WI38 (cell line): ENCODE measurements around the gene RIN3.

Source experiments
- H3K4me3 ChIP-seq: 2 replicates; pipeline ENCODE4 v1.5.1; 2011; ENCODE audit warnings: low read depth, mild to moderate bottlenecking, control low read depth, low read length
- TF ChIP-seq, protein P1 (sequence below): IDR thresholded peaks from 2 replicates; pipeline ENCODE4 v1.5.1; 2012; ENCODE audit warnings: low read depth, mild to moderate bottlenecking, control low read depth, low read length

The RIN3 gene

DNA sequence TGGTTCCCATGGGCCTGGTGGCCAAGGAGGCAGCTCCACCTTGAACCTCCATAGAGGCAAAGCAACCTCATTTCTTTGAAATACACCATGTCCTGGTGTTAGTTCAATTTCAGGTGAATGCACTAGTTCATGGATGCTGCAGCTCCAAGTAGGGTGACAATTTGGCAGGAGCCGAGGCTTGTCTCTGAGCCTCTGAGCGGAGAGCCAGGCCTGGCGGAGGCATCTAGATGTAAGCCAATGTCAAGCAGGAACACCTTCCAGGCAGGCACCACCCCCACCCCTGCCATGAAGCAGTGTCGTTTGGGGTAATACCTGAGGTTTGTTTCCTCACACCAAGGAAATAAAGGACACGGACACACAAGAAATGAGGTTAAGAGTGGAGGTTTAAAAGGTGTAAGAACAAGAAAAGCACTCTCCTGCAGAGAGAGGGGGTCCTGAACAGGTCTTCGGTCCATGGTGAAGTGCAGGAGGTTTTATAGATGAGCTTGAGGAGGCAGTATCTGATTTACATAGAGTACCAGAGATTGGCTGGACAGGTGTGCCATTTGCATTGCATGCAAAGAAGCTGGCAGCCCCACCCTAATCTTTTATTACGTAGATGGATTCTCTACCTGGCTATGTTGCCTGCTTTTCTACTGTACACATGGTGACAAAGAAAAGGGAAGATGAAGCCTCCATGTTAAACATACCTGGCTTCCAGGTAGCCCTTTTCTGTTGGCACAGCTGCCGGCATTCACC is 60.3 kb downstream of the RIN3 start:
- TF ChIP-seq, protein P1, sequence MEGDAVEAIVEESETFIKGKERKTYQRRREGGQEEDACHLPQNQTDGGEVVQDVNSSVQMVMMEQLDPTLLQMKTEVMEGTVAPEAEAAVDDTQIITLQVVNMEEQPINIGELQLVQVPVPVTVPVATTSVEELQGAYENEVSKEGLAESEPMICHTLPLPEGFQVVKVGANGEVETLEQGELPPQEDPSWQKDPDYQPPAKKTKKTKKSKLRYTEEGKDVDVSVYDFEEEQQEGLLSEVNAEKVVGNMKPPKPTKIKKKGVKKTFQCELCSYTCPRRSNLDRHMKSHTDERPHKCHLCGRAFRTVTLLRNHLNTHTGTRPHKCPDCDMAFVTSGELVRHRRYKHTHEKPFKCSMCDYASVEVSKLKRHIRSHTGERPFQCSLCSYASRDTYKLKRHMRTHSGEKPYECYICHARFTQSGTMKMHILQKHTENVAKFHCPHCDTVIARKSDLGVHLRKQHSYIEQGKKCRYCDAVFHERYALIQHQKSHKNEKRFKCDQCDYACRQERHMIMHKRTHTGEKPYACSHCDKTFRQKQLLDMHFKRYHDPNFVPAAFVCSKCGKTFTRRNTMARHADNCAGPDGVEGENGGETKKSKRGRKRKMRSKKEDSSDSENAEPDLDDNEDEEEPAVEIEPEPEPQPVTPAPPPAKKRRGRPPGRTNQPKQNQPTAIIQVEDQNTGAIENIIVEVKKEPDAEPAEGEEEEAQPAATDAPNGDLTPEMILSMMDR, result no peak

DNA sequence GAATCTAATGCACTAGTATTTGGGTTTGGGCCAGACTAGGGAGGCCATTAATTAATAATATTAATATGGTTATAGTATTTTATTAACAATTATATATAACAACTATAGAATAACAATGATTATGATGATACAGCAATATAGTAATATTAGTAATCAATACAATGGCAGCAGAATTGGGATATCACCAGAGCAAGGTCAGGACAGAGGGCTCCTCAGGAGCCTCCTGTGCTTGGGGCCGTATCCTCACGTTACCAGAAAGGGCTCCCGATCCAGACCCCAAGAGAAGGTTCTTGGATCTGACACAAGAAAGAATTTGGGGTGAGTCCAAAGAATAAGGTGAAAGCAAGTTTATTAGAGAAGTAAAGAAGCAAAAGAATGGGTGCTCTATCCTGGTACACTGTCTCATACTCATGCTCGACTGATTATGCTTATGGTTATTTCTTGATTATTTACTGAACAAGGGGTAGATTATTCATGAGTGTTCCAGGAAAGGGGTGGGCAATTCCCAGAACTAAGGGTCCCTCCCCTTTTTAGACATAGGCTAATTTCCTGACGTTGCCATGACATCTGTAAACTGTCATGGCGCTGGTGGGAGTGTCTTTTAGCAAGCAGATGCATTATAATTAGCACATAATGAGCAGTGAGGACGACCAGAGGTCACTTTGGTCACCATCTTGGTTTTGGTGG is 61.6 kb downstream of the RIN3 start:
- TF ChIP-seq, protein P1, result no peak
- H3K4me3 ChIP-seq, result no peak overlapping the region

More for the DNA sequence above, 60.3 kb downstream of the RIN3 start:
- H3K4me3 ChIP-seq, result no peak overlapping the region

DNA sequence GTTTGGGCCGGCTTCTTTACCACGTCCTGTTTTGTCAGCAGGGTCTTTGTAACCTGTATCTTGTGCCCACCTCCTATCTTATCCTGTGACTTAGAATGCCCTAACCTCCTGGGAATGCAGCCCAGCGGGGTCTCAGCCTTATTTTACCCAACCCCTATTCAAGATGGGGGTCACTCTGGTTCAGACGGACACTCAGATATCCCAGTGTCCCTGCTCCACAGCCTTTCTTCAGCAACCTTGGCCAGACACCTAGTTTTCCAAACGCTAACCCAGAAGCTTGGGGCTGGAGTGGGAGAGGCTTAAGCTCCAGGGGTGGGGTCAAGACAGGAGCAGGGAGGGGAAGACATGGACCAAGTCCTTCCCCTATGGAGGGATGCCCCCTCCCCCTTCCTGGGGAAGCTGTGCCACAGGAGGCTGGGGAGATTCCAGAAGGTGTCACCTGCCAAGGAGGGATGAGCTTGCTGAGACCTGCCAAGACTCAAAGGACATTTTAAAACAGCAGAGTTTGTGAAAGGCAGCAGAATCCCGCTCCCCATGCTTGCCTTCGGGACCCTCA is 62.2 kb downstream of the RIN3 start:
- H3K4me3 ChIP-seq, result no peak overlapping the region
- TF ChIP-seq, protein P1, result no peak

DNA sequence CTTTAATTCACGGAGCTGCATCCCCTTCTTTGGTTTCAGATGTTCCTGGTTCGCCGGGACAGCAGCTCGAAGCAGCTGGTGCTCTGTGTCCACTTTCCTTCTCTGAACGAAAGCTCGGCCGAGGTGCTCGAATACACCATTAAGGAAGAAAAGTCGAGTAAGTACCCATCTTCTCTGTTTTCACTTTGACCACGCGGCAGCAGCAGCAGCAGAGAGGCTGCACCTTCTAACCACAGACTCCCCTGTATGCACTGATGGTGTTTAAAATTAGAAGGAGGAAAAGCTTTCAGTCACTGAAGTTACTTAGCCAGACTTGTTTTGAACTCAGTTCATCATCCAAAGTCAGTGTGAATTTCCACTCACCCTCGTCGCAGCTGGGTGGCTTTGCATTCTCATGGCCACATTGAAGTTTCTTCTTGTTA is 63.8 kb downstream of the RIN3 start:
- TF ChIP-seq, protein P1, result no peak
- H3K4me3 ChIP-seq, result no peak overlapping the region

DNA sequence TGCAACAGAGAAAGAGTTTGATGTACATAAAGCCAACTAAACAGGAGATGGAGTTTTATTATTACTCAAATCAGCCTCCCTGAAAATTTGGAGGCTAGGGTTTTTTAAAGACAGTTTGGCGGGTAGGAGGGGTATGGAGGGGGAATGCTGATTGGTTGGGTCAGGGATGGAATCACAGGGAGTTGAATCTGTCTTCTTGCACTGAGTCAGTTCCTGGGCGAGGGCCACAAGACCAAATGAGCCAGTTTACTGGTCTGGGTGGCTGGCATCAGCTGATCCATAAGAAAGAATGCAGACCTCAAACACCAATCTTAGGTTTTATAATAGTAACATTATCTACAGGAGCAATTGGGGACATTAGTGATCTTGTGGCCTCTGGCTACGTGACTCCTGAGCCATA is 64.9 kb downstream of the RIN3 start:
- TF ChIP-seq, protein P1, result no peak
- no peak overlapping the region for H3K4me3 ChIP-seq

DNA sequence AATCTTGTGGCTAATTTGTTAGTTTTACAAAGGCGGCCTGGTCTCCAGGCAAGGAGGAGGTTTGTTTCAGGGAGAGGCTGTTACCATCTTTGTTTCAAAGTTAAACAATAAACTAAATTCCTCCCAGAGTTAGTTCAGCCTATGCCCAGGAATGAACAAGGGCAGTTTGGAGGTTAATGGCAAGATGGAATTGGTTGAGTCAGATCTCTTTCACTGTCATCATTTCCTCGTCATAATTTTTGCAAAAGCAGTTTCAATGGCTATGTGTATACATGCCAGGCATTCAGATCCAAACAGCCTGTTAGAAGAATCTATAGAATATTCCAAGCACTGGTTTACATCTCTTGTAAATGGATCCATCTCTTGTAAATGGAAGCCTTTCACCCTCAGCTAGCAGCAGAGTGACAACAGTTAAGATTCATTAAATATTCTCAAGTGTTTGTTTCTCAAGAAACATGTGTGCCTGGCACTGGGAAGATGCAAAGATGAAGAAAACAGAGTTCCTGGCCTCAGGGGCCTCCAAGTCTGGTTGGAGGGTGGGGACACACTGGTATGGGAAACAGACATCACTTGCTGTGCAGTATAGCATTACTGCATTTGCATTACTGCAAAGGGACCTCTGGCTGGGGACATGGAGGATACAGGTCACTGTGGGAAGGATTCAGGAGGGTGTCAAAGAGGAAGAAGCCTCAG is 65.8 kb downstream of the RIN3 start:
- TF ChIP-seq, protein P1, result no peak

More for the DNA sequence above, 65.8 kb downstream of the RIN3 start:
- H3K4me3 ChIP-seq, result no peak overlapping the region
